GM12891 (cell line): ENCODE results near the gene PCSK5.

Source experiments
- POLR2A ChIP-seq: IDR thresholded peaks from 2 replicates; pipeline ENCODE4 v1.6.1; 2011; ENCODE audit warnings: low read depth, low read length, control low read depth
- POLR2AphosphoS5 ChIP-seq: IDR thresholded peaks from 2 replicates; pipeline ENCODE4 v1.6.1; 2011; ENCODE audit warnings: low read depth, low read length, control low read depth

- no peak for TF ChIP-seq POLR2A
- TF ChIP-seq POLR2AphosphoS5 = no peak
Observed at GRCh38 chr9:76255781-76256455, 365.4 kb downstream of the PCSK5 start.
